Smooth muscle cell (in vitro differentiated cells): Measurements from ENCODE around the gene ELF1. TPM values are rescaled to one million over a fixed set of nuclear protein-coding genes. Genes with fewer than 3 reads are reported as not detected.

Experiments used
- DNase-seq: peaks from one replicate; lab custom pipeline; 2025; ENCODE audit not compliant: unreplicated experiment; lab: John Stamatoyannopoulos, UW
- H2AFZ ChIP-seq: fragments of 200-600 bp; sonication (generic); 2 replicates; pipeline ENCODE4 v1.6.0; 2016; ENCODE audit warnings: antibody characterized with exemption, low read depth, mild to moderate bottlenecking
- H3F3A ChIP-seq: fragments of 200-600 bp; sonication (generic); 2 replicates; pipeline ENCODE4 v1.6.0; 2017; ENCODE audit warnings: antibody characterized with exemption, low read depth
- H3K27ac ChIP-seq: fragments of 200-600 bp; sonication (generic); 2 replicates; pipeline ENCODE4 v1.5.1; 2016; ENCODE audit warnings: low read depth, mild to moderate bottlenecking
- H3K27me3 ChIP-seq: fragments of 200-600 bp; sonication (generic); 2 replicates; pipeline ENCODE4 v1.6.1; 2016; ENCODE audit warnings: low read depth, mild to moderate bottlenecking
- H3K36me3 ChIP-seq: fragments of 200-600 bp; sonication (generic); 2 replicates; pipeline ENCODE4 v1.5.1; 2016; ENCODE audit warnings: low read depth
- H3K4me1 ChIP-seq: fragments of 200-600 bp; sonication (generic); 2 replicates; pipeline ENCODE4 v1.5.1; 2016; ENCODE audit warnings: low read depth
- H3K4me2 ChIP-seq: fragments of 200-600 bp; sonication (generic); 2 replicates; pipeline ENCODE4 v1.6.0; 2016; ENCODE audit warnings: mild to moderate bottlenecking
- H3K4me3 ChIP-seq: fragments of 200-600 bp; sonication (generic); 2 replicates; pipeline ENCODE4 v1.5.1; 2016; ENCODE audit warnings: mild to moderate bottlenecking
- H3K79me2 ChIP-seq: fragments of 200-600 bp; sonication (generic); 2 replicates; pipeline ENCODE4 v1.6.0; 2016; ENCODE audit warnings: low read depth, mild to moderate bottlenecking
- H3K9ac ChIP-seq: fragments of 200-600 bp; sonication (generic); 2 replicates; pipeline ENCODE4 v1.6.0; 2016; ENCODE audit warnings: low read depth
- H3K9me3 ChIP-seq: fragments of 200-600 bp; sonication (generic); replicated peaks from 2 replicates; pipeline ENCODE4 v1.5.1; 2016; ENCODE audit warnings: low read depth
- H4K20me1 ChIP-seq: fragments of 200-600 bp; sonication (generic); 2 replicates; pipeline ENCODE4 v1.6.0; 2016; ENCODE audit warnings: low read depth
- CTCF ChIP-seq: fragments of 200-600 bp; sonication (generic); IDR thresholded peaks from 2 replicates; pipeline ENCODE4 v1.5.1; 2017; ENCODE audit warnings: borderline replicate concordance, mild to moderate bottlenecking, antibody characterized with exemption; ENCODE audit not compliant: insufficient read depth, poor library complexity, severe bottlenecking
- WGBS: methylation state at CpG from one replicate; pipeline ENCODE4 v1.1.7; 2016; ENCODE audit warnings: low lambda C conversion rate; 5-methylcytosine and 5-hydroxymethylcytosine counted together
- polyA plus RNA-seq: library from polyadenylated mRNA; unstranded; fragments of >200 nt; fragmentation: Nextera tagmentation; extraction: Ambion mirVana; gene quantifications from 2 replicates; pipeline ENCODE4 v1.2.1, GENCODE V29; 2016
- total RNA-seq: library from RNA; depleted of rRNA; stranded (reverse); fragments of >200 nt; gene quantifications from 2 replicates; pipeline ENCODE4 v1.2.3, GENCODE V29; 2014

ELF1 gene
- total and polyA plus RNA-seq, 2 experiments from 2014 or later = 21.2 to 53.1 TPM

- WGBS = 95% methylated on average over 2 of the region's 2 CpGs
- H2AFZ ChIP-seq = no peak overlapping the region
- no peak overlapping the region for H3K4me3 ChIP-seq
- no peak overlapping the region for H3K27ac ChIP-seq
- no peaks in the 10 kb centered on the region for H3K9me3 ChIP-seq
- H3K4me2 ChIP-seq = no peak overlapping the region
- H3K36me3 ChIP-seq = no peaks in the 10 kb centered on the region
- peaks cover 95% of the 10 kb centered on the region for H4K20me1 ChIP-seq
- H3K9ac ChIP-seq = no peak overlapping the region
- no peaks in the 10 kb centered on the region for H3K4me1 ChIP-seq
- H3K79me2 ChIP-seq = peaks cover 97% of the 10 kb centered on the region
- no peaks in the 10 kb centered on the region for H3F3A ChIP-seq
- DNase-seq = no peak
- H3K27me3 ChIP-seq = no peaks in the 10 kb centered on the region
- no peak for TF ChIP-seq CTCF
Measured at GRCh38 chr13:41032691-41033376, 13.7 kb upstream of the ELF1 start.

- no peak overlapping the region for H3K4me2 ChIP-seq
- no peaks in the 10 kb centered on the region for H3F3A ChIP-seq
- 94% methylated on average over 2 of the region's 2 CpGs for WGBS
- H3K4me3 ChIP-seq = no peak overlapping the region
- no peaks in the 10 kb centered on the region for H3K36me3 ChIP-seq
- H3K79me2 ChIP-seq = peaks cover 96% of the 10 kb centered on the region
- no peaks in the 10 kb centered on the region for H3K27me3 ChIP-seq
- no peaks in the 10 kb centered on the region for H3K4me1 ChIP-seq
- H2AFZ ChIP-seq = no peak overlapping the region
- H4K20me1 ChIP-seq = peaks cover 99% of the 10 kb centered on the region
- H3K27ac ChIP-seq = no peak overlapping the region
- H3K9ac ChIP-seq = no peak overlapping the region
- no peaks in the 10 kb centered on the region for H3K9me3 ChIP-seq
- no peak for TF ChIP-seq CTCF
- no peak for DNase-seq
Measured at GRCh38 chr13:41029629-41030028, 10.5 kb upstream of the ELF1 start.

- peaks cover 97% of the 10 kb centered on the region for H4K20me1 ChIP-seq
- DNase-seq = no peak
- no peak overlapping the region for H3K9ac ChIP-seq
- H3K36me3 ChIP-seq = no peaks in the 10 kb centered on the region
- H3K79me2 ChIP-seq = peaks cover 96% of the 10 kb centered on the region
- H3K27me3 ChIP-seq = no peaks in the 10 kb centered on the region
- H3K4me2 ChIP-seq = no peak overlapping the region
- no peak overlapping the region for H3K27ac ChIP-seq
- no peaks in the 10 kb centered on the region for H3K9me3 ChIP-seq
- WGBS = 82% methylated on average over 2 of the region's 2 CpGs
- no peak for TF ChIP-seq CTCF
- H2AFZ ChIP-seq = no peak overlapping the region
- H3K4me1 ChIP-seq = no peaks in the 10 kb centered on the region
- no peak overlapping the region for H3K4me3 ChIP-seq
- no peaks in the 10 kb centered on the region for H3F3A ChIP-seq
Measured at GRCh38 chr13:41028051-41028450, 8.9 kb upstream of the ELF1 start.

- no peak overlapping the region for H2AFZ ChIP-seq
- H3K27me3 ChIP-seq = no peaks in the 10 kb centered on the region
- no peak overlapping the region for H3K4me3 ChIP-seq
- TF ChIP-seq CTCF = no peak
- H3K9me3 ChIP-seq = no peaks in the 10 kb centered on the region
- no peaks in the 10 kb centered on the region for H3K36me3 ChIP-seq
- no peaks in the 10 kb centered on the region for H3K4me1 ChIP-seq
- no peak for DNase-seq
- H4K20me1 ChIP-seq = peaks cover 98% of the 10 kb centered on the region
- no peak overlapping the region for H3K4me2 ChIP-seq
- H3K79me2 ChIP-seq = peaks cover 97% of the 10 kb centered on the region
- H3K9ac ChIP-seq = no peak overlapping the region
- 96% methylated on average over 8 of the region's 8 CpGs for whole genome bisulfite sequencing
- no peaks in the 10 kb centered on the region for H3F3A ChIP-seq
- H3K27ac ChIP-seq = no peak overlapping the region
Measured at GRCh38 chr13:41026788-41027187, 7.7 kb upstream of the ELF1 start.
